Measurements from ENCODE around the gene TRAPPC2L. TPM values are rescaled to one million over a fixed set of nuclear protein-coding genes. Genes with fewer than 3 reads are reported as not detected.
A peak's percentile ranks its signal among the peaks of the same experiment; 100 is the strongest.

The TRAPPC2L gene, protein sequence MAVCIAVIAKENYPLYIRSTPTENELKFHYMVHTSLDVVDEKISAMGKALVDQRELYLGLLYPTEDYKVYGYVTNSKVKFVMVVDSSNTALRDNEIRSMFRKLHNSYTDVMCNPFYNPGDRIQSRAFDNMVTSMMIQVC
- 52.1 TPM for total RNA-seq
- 10 to 100 TPM; 47.6 to 67.5 (median 52.2) TPM for polyA plus RNA-seq (ENCODE audit: insufficient read depth in 1 of 8, insufficient read length in 8 of 8, low replicate concordance in 1 of 8)
- long read RNA-seq, donor 1, transcript TRAPPC2L-201 (5 exons, 2,215 nt): major isoform, 8 of 24 reads
- long read RNA-seq, donor 1, partial matches to known transcripts: 0 of 24 reads
- long read RNA-seq, donor 1, other reads (novel, unspliced or antisense): 14 of 24 reads
- long read RNA-seq, donor 2, partial matches to known transcripts: 0 of 4 reads
- long read RNA-seq, donor 2, other reads (novel, unspliced or antisense): 0 of 4 reads
- long read RNA-seq, donor 3, transcript TRAPPC2L-201 (5 exons, 2,215 nt): major isoform, 9 of 37 reads
- long read RNA-seq, donor 3, partial matches to known transcripts: 0 of 37 reads
- long read RNA-seq, donor 3, other reads (novel, unspliced or antisense): 22 of 37 reads
- long read RNA-seq, donor 4, transcript TRAPPC2L-201 (5 exons, 2,215 nt): major isoform, 9 of 35 reads
- long read RNA-seq, donor 4, partial matches to known transcripts: 0 of 35 reads
- long read RNA-seq, donor 4, other reads (novel, unspliced or antisense): 24 of 35 reads
- long read RNA-seq, donor 5, transcript TRAPPC2L-201 (5 exons, 2,215 nt): major isoform, 24 of 75 reads
- long read RNA-seq, donor 5, partial matches to known transcripts: 0 of 75 reads
- long read RNA-seq, donor 5, other reads (novel, unspliced or antisense): 48 of 75 reads
- long read RNA-seq, donor 6, transcript TRAPPC2L-201 (5 exons, 2,215 nt): major isoform, 18 of 69 reads
- long read RNA-seq, donor 6, partial matches to known transcripts: 0 of 69 reads
- long read RNA-seq, donor 6, other reads (novel, unspliced or antisense): 43 of 69 reads
- long read RNA-seq, donor 7, transcript TRAPPC2L-201 (5 exons, 2,215 nt): major isoform, 16 of 58 reads
- long read RNA-seq, donor 7, partial matches to known transcripts: 0 of 58 reads
- long read RNA-seq, donor 7, other reads (novel, unspliced or antisense): 39 of 58 reads
- long read RNA-seq, donor 8, transcript TRAPPC2L-201 (5 exons, 2,215 nt): major isoform, 15 of 43 reads
- long read RNA-seq, donor 8, partial matches to known transcripts: 0 of 43 reads
- long read RNA-seq, donor 8, other reads (novel, unspliced or antisense): 27 of 43 reads
- long read RNA-seq, donor 9, transcript TRAPPC2L-201 (5 exons, 2,215 nt): major isoform, 5 of 23 reads
- long read RNA-seq, donor 9, partial matches to known transcripts: 0 of 23 reads
- long read RNA-seq, donor 9, other reads (novel, unspliced or antisense): 16 of 23 reads
- long read RNA-seq, donor 10, transcript TRAPPC2L-201 (5 exons, 2,215 nt): major isoform, 16 of 49 reads
- long read RNA-seq, donor 10, partial matches to known transcripts: 0 of 49 reads
- long read RNA-seq, donor 10, other reads (novel, unspliced or antisense): 27 of 49 reads
- long read RNA-seq, donor 11, transcript TRAPPC2L-201 (5 exons, 2,215 nt): major isoform, 11 of 39 reads
- long read RNA-seq, donor 11, partial matches to known transcripts: 0 of 39 reads
- long read RNA-seq, donor 11, other reads (novel, unspliced or antisense): 24 of 39 reads

DNA sequence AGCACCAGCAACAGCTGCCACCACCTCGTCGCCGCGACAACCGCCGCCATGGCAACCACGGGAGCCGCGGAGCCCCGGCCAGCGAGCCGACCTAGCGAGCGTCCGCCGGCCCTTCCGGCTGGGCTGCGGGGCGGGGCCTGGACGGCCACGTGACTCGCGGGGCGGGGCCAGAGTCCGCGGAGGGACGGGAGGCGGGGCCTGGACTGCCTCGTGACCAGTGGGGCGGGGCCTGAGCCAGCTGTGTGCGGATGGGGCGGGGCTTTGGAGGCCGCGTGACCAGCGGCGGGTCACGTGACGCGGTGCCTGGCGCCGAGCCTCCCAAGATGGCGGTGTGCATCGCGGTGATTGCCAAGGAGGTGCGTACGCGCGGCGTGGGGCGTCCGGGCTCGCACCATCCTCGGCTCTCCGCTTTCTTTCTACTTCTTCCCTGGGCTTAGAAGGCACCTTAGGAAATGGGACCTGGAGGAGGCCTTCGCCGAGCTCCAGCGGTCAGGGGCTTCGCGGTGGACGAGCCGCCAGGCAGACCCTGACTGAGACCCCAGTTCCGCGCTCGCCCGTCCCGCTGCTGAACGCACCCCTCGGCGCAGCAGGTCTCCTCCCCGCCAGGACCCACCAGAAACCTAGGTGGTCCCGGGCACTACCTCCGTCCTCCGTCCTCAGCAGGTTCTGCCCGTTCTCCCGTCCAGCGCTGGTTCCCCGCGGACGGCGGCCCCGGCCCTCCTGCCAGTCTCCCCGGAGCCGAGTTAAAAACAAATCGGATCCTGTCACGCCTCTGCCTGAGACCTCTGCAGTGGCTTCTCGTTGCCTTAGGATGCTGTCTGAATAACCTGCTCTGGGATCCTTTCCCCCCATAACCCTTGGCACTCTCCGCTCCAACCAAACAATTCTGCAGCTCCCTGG is at the start of gene TRAPPC2L, which contains the start of gene GALNS:
Gene TRAPPC2L (plus strand): TSS at position 300 of the 900 bp plus-strand sequence. CDS start 24 bp downstream, at position 324.
Gene GALNS (minus strand): TSS at position 120 of the 900 bp plus-strand sequence. CDS start 70 bp downstream, at position 50.
- Histone ChIP-seq H3K27ac (ENCODE audit: low read length) (no peak within 1 kb of the TSS), H3K4me3 (ENCODE audit: low read length) (peak within 1 kb of the TSS; percentile 85), H3K9me3 (replicated peaks; ENCODE audit: control insufficient read depth, low read depth, low read length) (no peaks in the 10 kb centered on the region), H3K36me3 (ENCODE audit: control insufficient read depth, insufficient read depth, low read length) (peaks cover 36% of the 10 kb centered on the region), H3K27me3 (ENCODE audit: control insufficient read depth, insufficient read depth, low read length) (no peaks in the 10 kb centered on the region), H3K4me1 (ENCODE audit: control insufficient read depth, insufficient read depth, low read length) (peaks cover 34% of the 10 kb centered on the region)
- peak; percentile 97 for DNase-seq
- WGBS (ENCODE audit: insufficient coverage): under 1% methylated on average over 85 of the region's 87 CpGs

DNA sequence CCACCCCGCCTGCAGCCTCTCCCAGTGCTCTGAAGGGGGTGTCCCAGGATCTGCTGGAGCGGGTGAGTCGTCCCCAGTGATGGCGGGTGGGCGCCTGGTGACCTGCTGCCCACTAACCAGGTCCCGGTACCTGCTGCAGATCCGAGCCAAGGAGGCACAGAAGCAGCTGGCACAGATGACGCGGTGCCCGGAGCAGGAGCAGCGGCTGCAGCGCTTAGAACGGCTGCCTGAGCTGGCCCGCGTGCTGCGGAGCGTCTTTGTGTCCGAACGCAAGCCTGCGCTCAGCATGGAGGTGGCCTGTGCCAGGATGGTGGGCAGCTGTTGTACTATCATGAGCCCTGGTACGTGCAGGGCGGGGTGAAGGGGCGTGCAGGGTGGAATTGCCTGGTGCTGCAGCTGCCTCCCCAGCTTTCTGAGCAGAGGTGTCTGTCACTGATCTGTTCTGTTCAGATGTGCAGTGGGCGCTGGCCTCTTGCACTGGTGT is 49.7 kb upstream of the TRAPPC2L start:
- peak overlapping the region; percentile 75 for H3K27ac ChIP-seq (ENCODE audit: low read length)
- peaks cover 68% of the 10 kb centered on the region for H3K4me1 ChIP-seq (ENCODE audit: control insufficient read depth, insufficient read depth, low read length)
- 81% methylated on average over 22 of the region's 24 CpGs for WGBS (ENCODE audit: insufficient coverage)
- peak; percentile 83 for DNase-seq
- no peaks in the 10 kb centered on the region for H3K27me3 ChIP-seq (ENCODE audit: control insufficient read depth, insufficient read depth, low read length)
- peaks cover 43% of the 10 kb centered on the region for H3K36me3 ChIP-seq (ENCODE audit: control insufficient read depth, insufficient read depth, low read length)
- no peaks in the 10 kb centered on the region for H3K9me3 ChIP-seq (replicated peaks; ENCODE audit: control insufficient read depth, low read depth, low read length)
- no peak overlapping the region for H3K4me3 ChIP-seq (ENCODE audit: low read length)

DNA sequence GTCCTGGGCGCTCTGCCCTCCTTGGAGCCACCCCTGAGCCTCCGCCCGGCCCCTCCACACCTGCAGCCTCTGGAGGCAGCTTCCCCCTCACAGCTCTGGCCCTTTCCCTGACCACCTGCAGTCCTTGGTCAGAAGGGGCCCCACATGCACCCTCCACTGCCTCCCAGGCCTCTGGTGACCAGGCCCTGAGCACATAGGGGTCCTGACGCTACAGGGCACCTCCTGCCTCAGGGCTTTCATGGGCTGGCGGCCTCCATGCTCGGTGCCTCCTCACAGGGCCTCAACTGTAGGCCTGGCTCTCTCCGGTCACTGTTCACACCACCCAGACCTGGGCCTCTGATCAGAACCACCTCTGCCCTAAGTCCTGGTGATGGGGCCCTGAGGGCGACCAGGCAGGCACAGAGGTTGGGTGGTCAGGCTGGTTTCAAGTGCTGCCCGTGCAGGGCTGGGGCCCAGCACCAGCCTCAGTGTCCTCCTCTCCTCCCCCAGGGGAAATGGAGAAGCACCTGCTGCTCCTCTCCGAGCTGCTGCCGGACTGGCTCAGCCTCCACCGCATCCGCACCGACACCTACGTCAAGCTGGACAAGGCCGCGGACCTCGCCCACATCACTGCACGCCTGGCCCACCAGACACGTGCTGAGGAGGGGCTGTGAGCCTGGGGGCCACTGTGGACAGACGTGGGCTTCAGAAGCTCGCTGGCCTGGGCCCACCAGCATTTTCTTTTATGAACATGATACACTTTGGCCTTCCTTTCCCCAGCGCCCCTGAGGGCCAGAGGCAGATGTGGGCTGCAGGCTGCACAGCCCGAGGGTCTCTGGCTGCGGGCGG is 49.1 kb upstream of the TRAPPC2L start:
- peaks cover 43% of the 10 kb centered on the region for H3K36me3 ChIP-seq (ENCODE audit: control insufficient read depth, insufficient read depth, low read length)
- H3K27ac ChIP-seq (ENCODE audit: low read length): peak overlapping the region; percentile 75
- no peak for DNase-seq
- no peaks in the 10 kb centered on the region for H3K9me3 ChIP-seq (replicated peaks; ENCODE audit: control insufficient read depth, low read depth, low read length)
- H3K4me3 ChIP-seq (ENCODE audit: low read length): no peak overlapping the region
- peaks cover 68% of the 10 kb centered on the region for H3K4me1 ChIP-seq (ENCODE audit: control insufficient read depth, insufficient read depth, low read length)
- H3K27me3 ChIP-seq (ENCODE audit: control insufficient read depth, insufficient read depth, low read length): no peaks in the 10 kb centered on the region
- 80% methylated on average over 22 of the region's 26 CpGs for WGBS (ENCODE audit: insufficient coverage)

- Histone ChIP-seq H3K27me3 (ENCODE audit: control insufficient read depth, insufficient read depth, low read length) (no peaks in the 10 kb centered on the region), H3K4me3 (ENCODE audit: low read length) (no peak overlapping the region), H3K36me3 (ENCODE audit: control insufficient read depth, insufficient read depth, low read length) (peaks cover 43% of the 10 kb centered on the region), H3K4me1 (ENCODE audit: control insufficient read depth, insufficient read depth, low read length) (peaks cover 69% of the 10 kb centered on the region), H3K9me3 (replicated peaks; ENCODE audit: control insufficient read depth, low read depth, low read length) (no peaks in the 10 kb centered on the region), H3K27ac (ENCODE audit: low read length) (no peak overlapping the region)
- WGBS (ENCODE audit: insufficient coverage): 82% methylated on average over 9 of the region's 10 CpGs
- DNase-seq: no peak
Observed at GRCh38 chr16:88809068-88809675, 47.8 kb upstream of the TRAPPC2L start.

DNA sequence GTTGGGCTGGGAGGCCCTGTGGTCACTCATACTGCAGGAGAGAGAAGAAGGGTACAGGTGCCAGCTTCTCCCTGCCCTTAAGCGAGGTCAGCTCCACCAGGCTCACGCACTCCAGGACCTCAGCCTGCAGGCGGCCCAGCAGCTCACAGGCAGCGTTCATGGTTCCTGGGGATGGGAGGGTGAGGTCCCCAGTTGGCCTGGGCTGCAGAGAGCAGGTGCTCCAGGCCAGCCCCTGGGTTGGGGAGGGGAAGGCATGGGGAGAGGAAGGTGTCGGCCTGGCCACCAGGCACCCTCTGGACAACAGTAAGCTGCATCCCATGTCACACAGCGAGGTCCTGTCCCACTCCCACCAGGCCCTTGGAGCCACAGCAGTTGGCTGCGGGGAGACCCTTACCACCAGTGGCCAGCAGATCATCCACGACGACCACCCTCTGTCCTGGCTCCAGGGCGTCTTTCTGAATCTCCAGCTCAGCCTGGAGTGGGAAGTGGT is 47.2 kb upstream of the TRAPPC2L start:
- peaks cover 63% of the 10 kb centered on the region for H3K4me1 ChIP-seq (ENCODE audit: control insufficient read depth, insufficient read depth, low read length)

GRCh38 chr16:88810166-88810911 is 46.6 kb upstream of the TRAPPC2L start:
- no peaks in the 10 kb centered on the region for H3K9me3 ChIP-seq (replicated peaks; ENCODE audit: control insufficient read depth, low read depth, low read length)
- DNase-seq: peak; percentile 30
- peaks cover 58% of the 10 kb centered on the region for H3K4me1 ChIP-seq (ENCODE audit: control insufficient read depth, insufficient read depth, low read length)
- 7% methylated on average over 7 of the region's 12 CpGs for whole genome bisulfite sequencing (ENCODE audit: insufficient coverage)
- no peaks in the 10 kb centered on the region for H3K27me3 ChIP-seq (ENCODE audit: control insufficient read depth, insufficient read depth, low read length)
- peak overlapping the region; percentile 78 for H3K27ac ChIP-seq (ENCODE audit: low read length)
- H3K36me3 ChIP-seq (ENCODE audit: control insufficient read depth, insufficient read depth, low read length): peaks cover 38% of the 10 kb centered on the region
- H3K4me3 ChIP-seq (ENCODE audit: low read length): peak overlapping the region; percentile 68

More for the DNA sequence above, 47.2 kb upstream of the TRAPPC2L start:
- DNase-seq: no peak
- WGBS (ENCODE audit: insufficient coverage): no CpG with 5 or more reads among the region's 10 CpGs
- H3K4me3 ChIP-seq (ENCODE audit: low read length): no peak overlapping the region
- H3K36me3 ChIP-seq (ENCODE audit: control insufficient read depth, insufficient read depth, low read length): peaks cover 43% of the 10 kb centered on the region
- no peaks in the 10 kb centered on the region for H3K27me3 ChIP-seq (ENCODE audit: control insufficient read depth, insufficient read depth, low read length)
- H3K27ac ChIP-seq (ENCODE audit: low read length): no peak overlapping the region
- H3K9me3 ChIP-seq (replicated peaks; ENCODE audit: control insufficient read depth, low read depth, low read length): no peaks in the 10 kb centered on the region

Data from muscle of leg (tissue), 16 donors.